Tibial nerve (tissue), 4 donors: ENCODE data around the gene AHRR. TPM values are rescaled to one million over a fixed set of nuclear protein-coding genes. Genes with fewer than 3 reads are reported as not detected.
A peak's percentile ranks its signal among the peaks of the same experiment; 100 is the strongest.

Experiments used
- DNase-seq, 2 donors: peaks; one replicate each; pipeline ENCODE4 v3.0.0-alpha.2; 2019; ENCODE audit warnings: low spot score in 2 of 2
- H3K27ac ChIP-seq, 4 donors: fragments of 200-600 bp; sonication (generic) in 3 of 4; one replicate each; pipeline ENCODE4 v1.5.1; 2017 to 2019; ENCODE audit warnings: mild to moderate bottlenecking in 1 of 4
- H3K27me3 ChIP-seq, 2 donors: fragments of 200-600 bp; sonication (generic) in 1 of 2; one replicate each; pipeline versions ENCODE4 v1.5.1 to v1.6.0; 2017 to 2019
- H3K36me3 ChIP-seq, 3 donors: fragments of 200-600 bp; sonication (generic); one replicate each; pipeline ENCODE4 v1.5.1; 2018 to 2019
- H3K4me1 ChIP-seq, 4 donors: fragments of 200-600 bp; sonication (generic) in 3 of 4; one replicate each; pipeline ENCODE4 v1.5.1; 2017 to 2019
- H3K4me3 ChIP-seq, 4 donors: fragments of 200-600 bp; sonication (generic) in 3 of 4; one replicate each; pipeline ENCODE4 v1.5.1; 2017 to 2019; ENCODE audit warnings: mild to moderate bottlenecking in 1 of 4, moderate library complexity in 1 of 4
- H3K9me3 ChIP-seq, 4 donors: fragments of 200-600 bp; sonication (generic) in 3 of 4; one replicate each; pipeline ENCODE4 v1.5.1; 2017 to 2019
- CTCF ChIP-seq, 5 experiments: fragments of 200-600 bp in 3 of 5; fragments of 450-650 bp in 2 of 5; sonication (generic) in 3 of 5; IDR thresholded peaks; one replicate each; pipeline ENCODE4 v1.5.1; 2016 to 2019; ENCODE audit warnings: antibody characterized with exemption in 5 of 5, mild to moderate bottlenecking in 3 of 5, moderate library complexity in 2 of 5
- EP300 ChIP-seq, 2 donors: sonication (generic); formaldehyde crosslinking; IDR thresholded peaks; one replicate each; pipeline ENCODE4 v1.6.1; 2017; ENCODE audit warnings: antibody characterized with exemption in 2 of 2, mild to moderate bottlenecking in 1 of 2
- POLR2A ChIP-seq, 2 donors: fragments of 450-650 bp; IDR thresholded peaks; one replicate each; pipeline ENCODE4 v1.6.1; 2017; ENCODE audit warnings: antibody characterized with exemption in 2 of 2, mild to moderate bottlenecking in 2 of 2, moderate library complexity in 2 of 2
- WGBS, 2 donors: methylation state at CpG; one replicate each; pipeline ENCODE4 v1.1.5; 2018; 5-methylcytosine and 5-hydroxymethylcytosine counted together
- total RNA-seq, 4 donors: library from RNA; depleted of rRNA; stranded (reverse); fragments of >200 nt; gene quantifications; one replicate each; pipeline ENCODE4 v1.1.0, GENCODE V29; 2016

AHRR gene
- total RNA-seq, 4 donors from 2014 or later = 1.0 to 4.8 (median 1.2) TPM; not detected in 1

- Histone ChIP-seq H3K4me1 (peaks cover 0 to 11% (median 0%) of the 10 kb centered on the region in 4 donors), H3K27me3 (peaks cover 0 to 4% of the 10 kb centered on the region in 2 donors), H3K27ac (no peak overlapping the region), H3K4me3 (no peak overlapping the region), H3K36me3 (no peaks in the 10 kb centered on the region), H3K9me3 (no peaks in the 10 kb centered on the region)
- TF ChIP-seq CTCF (IDR thresholded peaks at IDR 0.05) (no peak), POLR2A (IDR thresholded peaks at IDR 0.05) (no peak), EP300 (IDR thresholded peaks at IDR 0.05) (no peak)
- WGBS, 2 donors = 94 to 95% methylated on average over 36 to 39 of the region's 39 CpGs
- DNase-seq = no peak
These were observed 106.0 kb downstream of the AHRR start for GRCh38 chr5:427415-428087.

- Histone ChIP-seq H3K4me3 (no peak overlapping the region), H3K36me3 (no peaks in the 10 kb centered on the region), H3K4me1 (peaks cover 0 to 11% (median 0%) of the 10 kb centered on the region in 4 donors), H3K27ac (no peak overlapping the region), H3K27me3 (peaks cover 0 to 4% of the 10 kb centered on the region in 2 donors), H3K9me3 (no peaks in the 10 kb centered on the region)
- WGBS, 2 donors = 85 to 90% methylated on average over 11 of the region's 11 CpGs
- TF ChIP-seq EP300 (IDR thresholded peaks at IDR 0.05) (no peak), CTCF (IDR thresholded peaks at IDR 0.05) (no peak), POLR2A (IDR thresholded peaks at IDR 0.05) (no peak)
- no peak for DNase-seq
These were observed 106.7 kb downstream of the AHRR start for GRCh38 chr5:428219-428618.

- H3K36me3 ChIP-seq = no peaks in the 10 kb centered on the region
- no peak overlapping the region for H3K27ac ChIP-seq
- H3K27me3 ChIP-seq = peaks cover 0 to 4% of the 10 kb centered on the region in 2 donors
- TF ChIP-seq POLR2A (IDR thresholded peaks at IDR 0.05) (no peak), CTCF (IDR thresholded peaks at IDR 0.05) (no peak), EP300 (IDR thresholded peaks at IDR 0.05) (no peak)
- H3K9me3 ChIP-seq = no peaks in the 10 kb centered on the region
- WGBS, 2 donors = 76 to 86% methylated on average over 18 to 22 of the region's 22 CpGs
- DNase-seq = no peak
- no peak overlapping the region for H3K4me3 ChIP-seq
- peaks cover 0 to 11% (median 0%) of the 10 kb centered on the region in 4 donors for H3K4me1 ChIP-seq
These were observed 107.4 kb downstream of the AHRR start for GRCh38 chr5:428754-429452.

- TF ChIP-seq EP300 (IDR thresholded peaks at IDR 0.05) (no peak), POLR2A (IDR thresholded peaks at IDR 0.05) (no peak), CTCF (IDR thresholded peaks at IDR 0.05) (no peak)
- WGBS, 2 donors = 38 to 52% methylated on average over 27 to 28 of the region's 35 CpGs
- H3K4me3 ChIP-seq = no peak overlapping the region
- H3K27ac ChIP-seq = no peak overlapping the region
- H3K27me3 ChIP-seq = no peaks in the 10 kb centered on the region
- no peaks in the 10 kb centered on the region for H3K36me3 ChIP-seq
- H3K4me1 ChIP-seq = peaks cover 0 to 11% (median 0%) of the 10 kb centered on the region in 4 donors
- no peaks in the 10 kb centered on the region for H3K9me3 ChIP-seq
- DNase-seq = peak in 1 of 2 donors; percentile 31
These were observed 108.1 kb downstream of the AHRR start for GRCh38 chr5:429453-430188.
